Brain microvascular endothelial cell (primary cell): ENCODE measurements around the gene TBC1D10B.
"Not testable (repeated sequence)": the region's sequence is repeated elsewhere in the genome, so short reads cannot be mapped to it uniquely, and the experiment has no call there.

Experiments
- DNase-seq: peaks from one replicate; pipeline ENCODE4 v3.0.0-alpha.2; 2020
- H3K27ac ChIP-seq: fragments of 250-450 bp; sonication (Bioruptor Pico); 2 replicates; pipeline ENCODE4 v1.5.1; 2020; ENCODE audit warnings: mild to moderate bottlenecking, moderate library complexity
- H3K27me3 ChIP-seq: fragments of 250-450 bp; sonication (Bioruptor Pico); replicated peaks from 2 replicates; pipeline ENCODE4 v1.5.1; 2020; ENCODE audit warnings: mild to moderate bottlenecking
- H3K36me3 ChIP-seq: fragments of 250-450 bp; sonication (Bioruptor Pico); replicated peaks from 2 replicates; pipeline ENCODE4 v1.5.1; 2020; ENCODE audit warnings: mild to moderate bottlenecking
- H3K4me3 ChIP-seq: 2 replicates; pipeline ENCODE4 v1.5.1; 2011; ENCODE audit warnings: low read depth, mild to moderate bottlenecking, control low read depth, low read length, moderate library complexity
- in situ Hi-C: cut with HindIII; loops from 2 replicates; pipeline ENCODE4 v1.10.0; 2017; ENCODE audit warnings: low sequenced_read_pairs, low pct_ligation_motif_present

Gene TBC1D10B

DNA sequence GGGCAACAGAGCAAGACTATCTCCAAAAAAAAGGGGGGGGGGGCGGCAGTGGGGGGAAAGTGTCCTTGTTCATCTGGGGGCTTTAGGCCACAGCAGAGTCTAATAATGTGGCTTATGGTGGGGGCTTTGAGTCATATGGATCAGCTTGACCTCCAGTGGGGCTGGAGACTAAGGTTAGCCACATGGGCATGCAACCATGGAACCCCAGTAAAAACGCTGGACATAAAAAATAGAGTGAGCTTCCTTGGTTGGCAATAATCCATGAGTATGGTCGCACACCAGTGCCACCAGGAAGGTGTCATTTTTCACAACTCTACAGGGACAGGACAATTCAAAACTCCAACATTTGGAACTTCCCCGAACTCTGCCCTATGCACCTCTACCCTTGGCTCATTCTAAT is 59.4 kb downstream of the TBC1D10B start:
- DNase-seq, H3K27me3 ChIP-seq, H3K27ac ChIP-seq, H3K4me3 ChIP-seq, H3K36me3 ChIP-seq, in situ Hi-C loops: not testable (repeated sequence)

DNA sequence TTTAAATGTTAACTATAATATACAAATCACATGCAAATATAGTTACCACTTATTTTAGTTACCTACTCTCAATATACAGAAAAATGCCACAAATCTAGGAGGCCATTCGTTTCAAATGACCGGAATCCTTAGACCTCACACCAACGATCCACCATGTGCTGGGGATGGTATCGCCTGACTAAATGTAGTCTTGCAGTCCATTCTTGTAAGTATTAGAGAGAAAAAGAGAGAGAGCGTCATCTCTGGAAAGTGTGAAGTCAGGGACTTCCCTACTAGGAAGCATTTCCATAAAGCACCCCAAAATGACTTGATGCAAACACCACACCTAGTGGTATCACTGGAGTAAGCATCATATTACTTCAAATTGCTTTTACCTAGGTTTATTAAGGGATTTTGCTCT is 61.0 kb downstream of the TBC1D10B start:
- in situ Hi-C loops, H3K27me3 ChIP-seq, H3K36me3 ChIP-seq, DNase-seq, H3K27ac ChIP-seq, H3K4me3 ChIP-seq: not testable (repeated sequence)
